ENCODE data around the gene ITPK1.
"Not testable (repeated sequence)": the region's sequence is repeated elsewhere in the genome, so short reads cannot be mapped to it uniquely, and the experiment has no call there.

The ITPK1 gene

GRCh38 chr14:93114713-93115068 is 1.0 kb downstream of the ITPK1 start:
- Histone ChIP-seq H3K9me3 (ENCODE audit: control insufficient read depth in 5 of 5, low read length in 5 of 5) (no peaks in the 10 kb centered on the region), H3K9ac (ENCODE audit: low read length in 5 of 5) (peak overlapping the region; percentile 59 to 92 (median 75)), H3K4me3 (ENCODE audit: low read depth in 1 of 5, low read length in 5 of 5) (peak overlapping the region; percentile 75 to 88 (median 81)), H3K4me1 (ENCODE audit: control insufficient read depth in 5 of 5, insufficient read depth in 5 of 5, low read length in 5 of 5) (peaks cover 8 to 55% (median 51%) of the 10 kb centered on the region in 5 donors), H3K27me3 (ENCODE audit: control insufficient read depth in 5 of 5, insufficient read depth in 4 of 5, low read length in 5 of 5) (no peaks in the 10 kb centered on the region), H3K36me3 (ENCODE audit: control insufficient read depth in 5 of 5, insufficient read depth in 5 of 5, low read length in 5 of 5) (peaks cover 0 to 3% (median 0%) of the 10 kb centered on the region in 5 donors), H3K27ac (ENCODE audit: low read depth, low read length) (peak overlapping the region; percentile 89)

GRCh38 chr14:93114068-93114710 is 1.5 kb downstream of the ITPK1 start:
- peaks cover 8 to 57% (median 51%) of the 10 kb centered on the region in 5 donors for H3K4me1 ChIP-seq (ENCODE audit: control insufficient read depth in 5 of 5, insufficient read depth in 5 of 5, low read length in 5 of 5)
- H3K27ac ChIP-seq (ENCODE audit: low read depth, low read length): peak overlapping the region; percentile 89
- peak overlapping the region; percentile 75 to 88 (median 81) for H3K4me3 ChIP-seq (ENCODE audit: low read depth in 1 of 5, low read length in 5 of 5)

GRCh38 chr14:93113678-93114067 is 2.1 kb downstream of the ITPK1 start:
- Histone ChIP-seq H3K4me3 (ENCODE audit: low read depth in 1 of 5, low read length in 5 of 5) (peak overlapping the region; percentile 75 to 88 (median 81)), H3K27me3 (ENCODE audit: control insufficient read depth in 5 of 5, insufficient read depth in 4 of 5, low read length in 5 of 5) (no peaks in the 10 kb centered on the region), H3K27ac (ENCODE audit: low read depth, low read length) (peak overlapping the region; percentile 89), H3K9me3 (ENCODE audit: control insufficient read depth in 5 of 5, low read length in 5 of 5) (no peaks in the 10 kb centered on the region), H3K4me1 (ENCODE audit: control insufficient read depth in 5 of 5, insufficient read depth in 5 of 5, low read length in 5 of 5) (peaks cover 8 to 61% (median 51%) of the 10 kb centered on the region in 5 donors), H3K9ac (ENCODE audit: low read length in 5 of 5) (peak overlapping the region in 4 of 5 donors; percentile 71 to 92 (median 76)), H3K36me3 (ENCODE audit: control insufficient read depth in 5 of 5, insufficient read depth in 5 of 5, low read length in 5 of 5) (peaks cover 0 to 4% (median 0%) of the 10 kb centered on the region in 5 donors)

More at GRCh38 chr14:93114068-93114710, 1.5 kb downstream of the ITPK1 start:
- no peaks in the 10 kb centered on the region for H3K27me3 ChIP-seq (ENCODE audit: control insufficient read depth in 5 of 5, insufficient read depth in 4 of 5, low read length in 5 of 5)
- H3K36me3 ChIP-seq (ENCODE audit: control insufficient read depth in 5 of 5, insufficient read depth in 5 of 5, low read length in 5 of 5): peaks cover 0 to 4% (median 0%) of the 10 kb centered on the region in 5 donors
- H3K9ac ChIP-seq (ENCODE audit: low read length in 5 of 5): peak overlapping the region; percentile 59 to 92 (median 75)
- H3K9me3 ChIP-seq (ENCODE audit: control insufficient read depth in 5 of 5, low read length in 5 of 5): no peaks in the 10 kb centered on the region

- H3K4me3 ChIP-seq (ENCODE audit: low read depth in 1 of 5, low read length in 5 of 5): peak overlapping the region; percentile 62 to 85 (median 80)
- no peaks in the 10 kb centered on the region for H3K27me3 ChIP-seq (ENCODE audit: control insufficient read depth in 5 of 5, insufficient read depth in 4 of 5, low read length in 5 of 5)
- H3K9ac ChIP-seq (ENCODE audit: low read length in 5 of 5): peak overlapping the region; percentile 54 to 76 (median 71)
- peak overlapping the region; percentile 89 for H3K27ac ChIP-seq (ENCODE audit: low read depth, low read length)
- no peaks in the 10 kb centered on the region for H3K9me3 ChIP-seq (ENCODE audit: control insufficient read depth in 5 of 5, low read length in 5 of 5)
- peaks cover 8 to 67% (median 52%) of the 10 kb centered on the region in 5 donors for H3K4me1 ChIP-seq (ENCODE audit: control insufficient read depth in 5 of 5, insufficient read depth in 5 of 5, low read length in 5 of 5)
- peaks cover 0 to 4% (median 0%) of the 10 kb centered on the region in 5 donors for H3K36me3 ChIP-seq (ENCODE audit: control insufficient read depth in 5 of 5, insufficient read depth in 5 of 5, low read length in 5 of 5)
Measured at GRCh38 chr14:93112891-93113677, 2.6 kb downstream of the ITPK1 start.

GRCh38 chr14:93111541-93111940 is 4.2 kb downstream of the ITPK1 start:
- H3K4me1 ChIP-seq (ENCODE audit: control insufficient read depth in 5 of 5, insufficient read depth in 5 of 5, low read length in 5 of 5): peaks cover 8 to 78% (median 64%) of the 10 kb centered on the region in 5 donors
- not testable (repeated sequence) for H3K36me3 ChIP-seq (ENCODE audit: control insufficient read depth in 5 of 5, insufficient read depth in 5 of 5, low read length in 5 of 5); H3K4me3 ChIP-seq (ENCODE audit: low read depth in 1 of 5, low read length in 5 of 5); H3K27me3 ChIP-seq (ENCODE audit: control insufficient read depth in 5 of 5, insufficient read depth in 4 of 5, low read length in 5 of 5); H3K27ac ChIP-seq (ENCODE audit: low read depth, low read length); H3K9me3 ChIP-seq (ENCODE audit: control insufficient read depth in 5 of 5, low read length in 5 of 5)
- H3K9ac ChIP-seq (ENCODE audit: low read length in 5 of 5): peak overlapping the region in 2 of 5 donors; percentile 37 to 69

GRCh38 chr14:93110856-93111419 is 4.8 kb downstream of the ITPK1 start:
- Histone ChIP-seq H3K27me3 (ENCODE audit: control insufficient read depth in 5 of 5, insufficient read depth in 4 of 5, low read length in 5 of 5) (no peaks in the 10 kb centered on the region), H3K4me1 (ENCODE audit: control insufficient read depth in 5 of 5, insufficient read depth in 5 of 5, low read length in 5 of 5) (peaks cover 8 to 78% (median 63%) of the 10 kb centered on the region in 5 donors), H3K36me3 (ENCODE audit: control insufficient read depth in 5 of 5, insufficient read depth in 5 of 5, low read length in 5 of 5) (peaks cover 0 to 4% (median 0%) of the 10 kb centered on the region in 5 donors), H3K4me3 (ENCODE audit: low read depth in 1 of 5, low read length in 5 of 5) (no peak overlapping the region), H3K9ac (ENCODE audit: low read length in 5 of 5) (peak overlapping the region in 1 of 5 donors; percentile 13), H3K9me3 (ENCODE audit: control insufficient read depth in 5 of 5, low read length in 5 of 5) (no peaks in the 10 kb centered on the region), H3K27ac (ENCODE audit: low read depth, low read length) (no peak overlapping the region)

GRCh38 chr14:93109572-93110481 is 5.9 kb downstream of the ITPK1 start:
- H3K27ac ChIP-seq (ENCODE audit: low read depth, low read length): no peak overlapping the region
- no peak overlapping the region for H3K9ac ChIP-seq (ENCODE audit: low read length in 5 of 5)
- H3K36me3 ChIP-seq (ENCODE audit: control insufficient read depth in 5 of 5, insufficient read depth in 5 of 5, low read length in 5 of 5): peaks cover 0 to 4% (median 0%) of the 10 kb centered on the region in 5 donors
- peaks cover 0 to 3% (median 0%) of the 10 kb centered on the region in 5 donors for H3K27me3 ChIP-seq (ENCODE audit: control insufficient read depth in 5 of 5, insufficient read depth in 4 of 5, low read length in 5 of 5)
- peaks cover 11 to 85% (median 73%) of the 10 kb centered on the region in 5 donors for H3K4me1 ChIP-seq (ENCODE audit: control insufficient read depth in 5 of 5, insufficient read depth in 5 of 5, low read length in 5 of 5)
- no peak overlapping the region for H3K4me3 ChIP-seq (ENCODE audit: low read depth in 1 of 5, low read length in 5 of 5)
- H3K9me3 ChIP-seq (ENCODE audit: control insufficient read depth in 5 of 5, low read length in 5 of 5): no peaks in the 10 kb centered on the region

GRCh38 chr14:93108105-93108504 is 7.6 kb downstream of the ITPK1 start:
- H3K27me3 ChIP-seq (ENCODE audit: control insufficient read depth in 5 of 5, insufficient read depth in 4 of 5, low read length in 5 of 5): peaks cover 0 to 3% (median 0%) of the 10 kb centered on the region in 5 donors
- H3K9ac ChIP-seq (ENCODE audit: low read length in 5 of 5): peak overlapping the region in 2 of 5 donors; percentile 5 to 49
- peaks cover 7 to 83% (median 61%) of the 10 kb centered on the region in 5 donors for H3K4me1 ChIP-seq (ENCODE audit: control insufficient read depth in 5 of 5, insufficient read depth in 5 of 5, low read length in 5 of 5)
- H3K36me3 ChIP-seq (ENCODE audit: control insufficient read depth in 5 of 5, insufficient read depth in 5 of 5, low read length in 5 of 5): peaks cover 0 to 4% (median 0%) of the 10 kb centered on the region in 5 donors
- no peak overlapping the region for H3K4me3 ChIP-seq (ENCODE audit: low read depth in 1 of 5, low read length in 5 of 5)
- no peak overlapping the region for H3K27ac ChIP-seq (ENCODE audit: low read depth, low read length)
- H3K9me3 ChIP-seq (ENCODE audit: control insufficient read depth in 5 of 5, low read length in 5 of 5): no peaks in the 10 kb centered on the region

GRCh38 chr14:93107453-93107852 is 8.3 kb downstream of the ITPK1 start:
- H3K27me3 ChIP-seq (ENCODE audit: control insufficient read depth in 5 of 5, insufficient read depth in 4 of 5, low read length in 5 of 5): peaks cover 0 to 3% (median 0%) of the 10 kb centered on the region in 5 donors
- peaks cover 5 to 76% (median 54%) of the 10 kb centered on the region in 5 donors for H3K4me1 ChIP-seq (ENCODE audit: control insufficient read depth in 5 of 5, insufficient read depth in 5 of 5, low read length in 5 of 5)
- no peak overlapping the region for H3K27ac ChIP-seq (ENCODE audit: low read depth, low read length)
- H3K9me3 ChIP-seq (ENCODE audit: control insufficient read depth in 5 of 5, low read length in 5 of 5): no peaks in the 10 kb centered on the region
- peaks cover 0 to 4% (median 0%) of the 10 kb centered on the region in 5 donors for H3K36me3 ChIP-seq (ENCODE audit: control insufficient read depth in 5 of 5, insufficient read depth in 5 of 5, low read length in 5 of 5)
- H3K9ac ChIP-seq (ENCODE audit: low read length in 5 of 5): peak overlapping the region in 1 of 5 donors; percentile 49
- no peak overlapping the region for H3K4me3 ChIP-seq (ENCODE audit: low read depth in 1 of 5, low read length in 5 of 5)

All from subcutaneous abdominal adipose tissue (tissue), 5 donors.